HCT116 (cell line): Measurements from ENCODE around the gene NT5C3B. TPM values are rescaled to one million over a fixed set of nuclear protein-coding genes. Genes with fewer than 3 reads are reported as not detected.

Source experiments
- ATAC-seq: fragments of 200-7000 bp; cut with Tn5 transposase; 2 replicates; pipeline ENCODE4 v1.9.1; 2020; ENCODE audit warnings: mild to moderate bottlenecking, moderate library complexity
- BruUV-seq: library from RNA; stranded (reverse); fragments of 400-500 nt; replicated peaks from 2 replicates; lab custom pipeline; 2021; lab: Mats Ljungman, UMichigan
- CTCF ChIA-PET: fragments of 300-600 bp; sonication (Branson Sonifier 250); formaldehyde crosslinking; loops from one replicate; lab custom pipeline; 2021; ENCODE audit warnings: antibody characterized with exemption; lab: Charles Lee
- POLR2A ChIA-PET: fragments of 300-600, 350-600 bp; sonication (Branson Sonifier 250); formaldehyde crosslinking; loops from one replicate; lab custom pipeline; 2021; ENCODE audit warnings: antibody characterized with exemption; lab: Charles Lee
- RAD21 ChIA-PET, 2 experiments: fragments of 300-600 bp; sonication (Branson Sonifier 250); formaldehyde crosslinking; loops; one replicate each; lab custom pipeline; 2023; ENCODE audit warnings: low total read pairs in 2 of 2; ENCODE audit not compliant: uncharacterized antibody in 2 of 2, unreplicated experiment in 2 of 2, low non-redundant PET in 1 of 2; lab: Charles Lee
- DNase-seq: peaks from one replicate; pipeline ENCODE4 v3.0.0-alpha.2; 2010; ENCODE audit warnings: low read depth, low spot score
- H2AFZ ChIP-seq: fragments of 200-600 bp; shearing (Covaris generic), sonication (generic); 2 replicates; pipeline ENCODE4 v1.6.1; 2017; ENCODE audit warnings: low read depth, mixed run types, mixed read lengths, antibody characterized with exemption, low read length; ENCODE audit not compliant: poor library complexity, severe bottlenecking
- H3K27ac ChIP-seq: 2 replicates; pipeline ENCODE4 v1.5.1; 2012; ENCODE audit warnings: low read depth, low read length
- H3K27me3 ChIP-seq: fragments of 200-600 bp; sonication (generic); 2 replicates; pipeline ENCODE4 v1.6.1; 2016; ENCODE audit warnings: mixed run types, low read length, mixed read lengths; ENCODE audit not compliant: insufficient read depth
- H3K36me3 ChIP-seq, 2 experiments: fragments of 200-500 bp in 1 of 2; fragments of 200-600 bp in 1 of 2; sonication (Bioruptor generic) in 1 of 2; sonication (generic) in 1 of 2; 2 replicates each; pipeline versions ENCODE4 v1.5.1 to v1.6.1; 2014 to 2016; ENCODE audit warnings: low read length in 2 of 2, inconsistent platforms in 1 of 2, mixed read lengths in 1 of 2, mixed run types in 1 of 2; ENCODE audit not compliant: insufficient read depth in 2 of 2, control insufficient read depth in 1 of 2
- H3K4me1 ChIP-seq, 2 experiments: fragments of 200-600 bp in 1 of 2; sonication (generic) in 1 of 2; 2 replicates each; pipeline versions ENCODE4 v1.5.1 to v1.6.1; 2012 to 2017; ENCODE audit warnings: low read length in 2 of 2, inconsistent platforms in 1 of 2, mild to moderate bottlenecking in 1 of 2, mixed read lengths in 1 of 2, mixed run types in 1 of 2, moderate library complexity in 1 of 2; ENCODE audit not compliant: insufficient read depth in 2 of 2, control insufficient read depth in 1 of 2
- H3K4me2 ChIP-seq: fragments of 200-600 bp; sonication (generic); 2 replicates; pipeline ENCODE4 v1.6.1; 2017; ENCODE audit warnings: mixed run types, low read length, mixed read lengths
- H3K4me3 ChIP-seq, 2 experiments: fragments of 200-600 bp in 1 of 2; sonication (generic) in 1 of 2; replicated peaks in 1 of 2; 2 replicates each; pipeline ENCODE4 v1.5.1; 2011 to 2016; ENCODE audit warnings: low read length in 2 of 2, control low read depth in 1 of 2, low read depth in 1 of 2, mild to moderate bottlenecking in 1 of 2, mixed read lengths in 1 of 2, mixed run types in 1 of 2
- H3K79me2 ChIP-seq: fragments of 200-600 bp; sonication (generic); 2 replicates; pipeline ENCODE4 v1.6.1; 2017; ENCODE audit warnings: mild to moderate bottlenecking, mixed run types, low read length, moderate library complexity, mixed read lengths; ENCODE audit not compliant: insufficient read depth
- H3K9ac ChIP-seq: fragments of 200-600 bp; sonication (generic); 2 replicates; pipeline ENCODE4 v1.6.1; 2016; ENCODE audit warnings: low read length, mixed read lengths
- H3K9me2 ChIP-seq: fragments of 200-600 bp; sonication (generic), shearing (Covaris generic); 2 replicates; pipeline ENCODE4 v1.6.1; 2017; ENCODE audit warnings: mixed run types, mild to moderate bottlenecking, moderate library complexity; ENCODE audit not compliant: insufficient read depth
- H3K9me3 ChIP-seq, 2 experiments: fragments of 200-500 bp in 1 of 2; fragments of 200-600 bp in 1 of 2; sonication (Bioruptor generic) in 1 of 2; sonication (generic) in 1 of 2; 2 replicates each; pipeline ENCODE4 v1.6.1; 2014 to 2017; ENCODE audit warnings: low read length in 2 of 2, mixed read lengths in 2 of 2, inconsistent platforms in 1 of 2, low read depth in 1 of 2, mild to moderate bottlenecking in 1 of 2, mixed run types in 1 of 2, moderate library complexity in 1 of 2; ENCODE audit not compliant: control insufficient read depth in 1 of 2, insufficient read depth in 1 of 2
- H4K20me1 ChIP-seq: fragments of 200-600 bp; sonication (generic), shearing (Covaris generic); 2 replicates; pipeline ENCODE4 v1.6.1; 2017; ENCODE audit warnings: mixed run types, mild to moderate bottlenecking, moderate library complexity; ENCODE audit not compliant: insufficient read depth
- CTCF ChIP-seq, 3 experiments: fragments of 200-600 bp in 1 of 3; sonication (generic) in 1 of 3; IDR thresholded peaks in 2 of 3; conservative IDR thresholded peaks in 1 of 3; 2 replicates each; pipeline ENCODE4 v1.5.1; 2012 to 2017; ENCODE audit warnings: low read depth in 2 of 3, low read length in 2 of 3, antibody characterized with exemption in 1 of 3, borderline replicate concordance in 1 of 3, control low read depth in 1 of 3, mild to moderate bottlenecking in 1 of 3, mixed read lengths in 1 of 3, mixed run types in 1 of 3, moderate library complexity in 1 of 3; ENCODE audit not compliant: insufficient read depth in 1 of 3
- MAX ChIP-seq: IDR thresholded peaks from 2 replicates; pipeline ENCODE4 v1.6.1; 2012
- POLR2A ChIP-seq: IDR thresholded peaks from 2 replicates; pipeline ENCODE4 v1.7.0; 2011; ENCODE audit warnings: borderline replicate concordance; ENCODE audit not compliant: insufficient read depth, insufficient read length; ENCODE audit errors: extremely low read depth
- SIN3A ChIP-seq: IDR thresholded peaks from 2 replicates; pipeline ENCODE4 v1.6.1; 2012; ENCODE audit warnings: low read depth
- SP1 ChIP-seq: IDR thresholded peaks from 2 replicates; pipeline ENCODE4 v1.6.1; 2012; ENCODE audit warnings: low read depth
- intact Hi-C: fragments of 100-400 bp; cut with micrococcal nuclease; formaldehyde crosslinking; loops from 2 replicates; pipeline ENCODE4 v1.10.0; 2022
- total RNA-seq: library from RNA; stranded (reverse); gene quantifications from one replicate; pipeline ENCODE4 v1.2.1, GENCODE V29; 2021; ENCODE audit not compliant: unreplicated experiment

Gene NT5C3B
- total RNA-seq, 1 experiment from 2014 or later, result 110 TPM

- TF ChIP-seq SP1 (peak; percentile 82), CTCF (IDR thresholded peaks at IDR 0.05 in 2 of 3, conservative IDR thresholded peaks at IDR 0.05 in 1 of 3; ENCODE audit: borderline replicate concordance in 1 of 3, insufficient read depth in 1 of 3, low read depth in 2 of 3, low read length in 2 of 3) (no peak)
These were observed 42.9 kb downstream of the NT5C3B start (continued) for GRCh38 chr17:41792845-41793783.

- POLR2A ChIA-PET, result interaction anchor here (0.8 to 4.5 kb wide), 19 partner anchors 8 to 179 kb away, joined by 3 to 77 read pairs (median 5); partner anchors contain the start of genes FKBP10, ODAD4 and P3H4
- Histone ChIP-seq H3K4me3 (peak overlapping the region; percentile 23 to 32), H3K36me3 (no peaks in the 10 kb centered on the region), H3K27me3 (no peaks in the 10 kb centered on the region), H3K4me1 (peaks cover 41 to 60% of the 10 kb centered on the region in 2 experiments), H3K9ac (peak overlapping the region; percentile 25), H3K79me2 (peaks cover 41% of the 10 kb centered on the region), H3K9me3 (no peaks in the 10 kb centered on the region), H3K9me2 (no peaks in the 10 kb centered on the region), H3K4me2 (peak overlapping the region; percentile 67)
- DNase-seq (no peak), ATAC-seq (no peak)
- no TSS peak for BruUV-seq
- intact Hi-C loops, result loop anchor here (2.0 kb wide), 1 partner anchor 14 kb away; no protein-coding TSS in a partner anchor
- TF ChIP-seq SIN3A, result peak; percentile 52; the same call in 1 of the 2 replicates
- peak; percentile 26; the same call in 1 of the 2 replicates for TF ChIP-seq MAX
- no peak for TF ChIP-seq POLR2A
- TF ChIP-seq, all 23 proteins: peak for 2
- peak overlapping the region; percentile 17; the same call in 1 of the 2 replicates for H3K27ac ChIP-seq
- no peak overlapping the region for H2AFZ ChIP-seq
- no peaks in the 10 kb centered on the region for H4K20me1 ChIP-seq
- ChIA-PET CTCF (interaction anchor here (0.6 to 4.2 kb wide), 21 partner anchors 8 to 144 kb away, joined by 3 to 109 read pairs (median 3); partner anchors contain the start of genes ACLY, KLHL11, ODAD4 and P3H4), RAD21 (interaction anchor here (0.6 to 2.4 kb wide), 4 partner anchors 9 to 51 kb away, joined by 3 to 13 read pairs (median 10); no protein-coding TSS in a partner anchor)
These were observed 49.0 kb downstream of the NT5C3B start for GRCh38 chr17:41787021-41787418.
